Measurements from ENCODE around the gene EXD2.

DNA sequence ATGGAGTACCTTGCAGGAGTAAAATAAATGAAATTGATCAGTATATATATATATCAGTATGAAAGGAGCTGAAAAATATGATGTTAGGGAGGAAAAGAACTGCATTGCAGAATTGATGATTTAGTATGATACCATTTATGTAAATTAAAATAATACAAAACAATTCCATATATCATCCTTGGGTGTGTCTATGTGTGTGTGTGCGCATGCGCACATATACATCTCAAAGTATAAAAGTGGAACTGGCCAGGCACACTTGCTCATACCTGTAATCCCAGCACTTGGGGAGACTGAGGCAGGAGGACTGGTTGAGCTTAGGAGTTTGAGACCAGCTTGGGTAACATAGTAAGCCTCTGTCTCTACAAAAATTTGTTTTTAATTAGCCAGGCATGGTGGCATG lies 84.0 kb downstream of the EXD2 start:
- TF ChIP-seq, protein P1, sequence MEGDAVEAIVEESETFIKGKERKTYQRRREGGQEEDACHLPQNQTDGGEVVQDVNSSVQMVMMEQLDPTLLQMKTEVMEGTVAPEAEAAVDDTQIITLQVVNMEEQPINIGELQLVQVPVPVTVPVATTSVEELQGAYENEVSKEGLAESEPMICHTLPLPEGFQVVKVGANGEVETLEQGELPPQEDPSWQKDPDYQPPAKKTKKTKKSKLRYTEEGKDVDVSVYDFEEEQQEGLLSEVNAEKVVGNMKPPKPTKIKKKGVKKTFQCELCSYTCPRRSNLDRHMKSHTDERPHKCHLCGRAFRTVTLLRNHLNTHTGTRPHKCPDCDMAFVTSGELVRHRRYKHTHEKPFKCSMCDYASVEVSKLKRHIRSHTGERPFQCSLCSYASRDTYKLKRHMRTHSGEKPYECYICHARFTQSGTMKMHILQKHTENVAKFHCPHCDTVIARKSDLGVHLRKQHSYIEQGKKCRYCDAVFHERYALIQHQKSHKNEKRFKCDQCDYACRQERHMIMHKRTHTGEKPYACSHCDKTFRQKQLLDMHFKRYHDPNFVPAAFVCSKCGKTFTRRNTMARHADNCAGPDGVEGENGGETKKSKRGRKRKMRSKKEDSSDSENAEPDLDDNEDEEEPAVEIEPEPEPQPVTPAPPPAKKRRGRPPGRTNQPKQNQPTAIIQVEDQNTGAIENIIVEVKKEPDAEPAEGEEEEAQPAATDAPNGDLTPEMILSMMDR (IDR thresholded peaks at IDR 0.05), result no peak
- TF ChIP-seq POLR2A (IDR thresholded peaks at IDR 0.05), result no peak

Data from upper lobe of left lung (tissue), 4 donors.